ENCODE results near the gene ARRB1.

DNA sequence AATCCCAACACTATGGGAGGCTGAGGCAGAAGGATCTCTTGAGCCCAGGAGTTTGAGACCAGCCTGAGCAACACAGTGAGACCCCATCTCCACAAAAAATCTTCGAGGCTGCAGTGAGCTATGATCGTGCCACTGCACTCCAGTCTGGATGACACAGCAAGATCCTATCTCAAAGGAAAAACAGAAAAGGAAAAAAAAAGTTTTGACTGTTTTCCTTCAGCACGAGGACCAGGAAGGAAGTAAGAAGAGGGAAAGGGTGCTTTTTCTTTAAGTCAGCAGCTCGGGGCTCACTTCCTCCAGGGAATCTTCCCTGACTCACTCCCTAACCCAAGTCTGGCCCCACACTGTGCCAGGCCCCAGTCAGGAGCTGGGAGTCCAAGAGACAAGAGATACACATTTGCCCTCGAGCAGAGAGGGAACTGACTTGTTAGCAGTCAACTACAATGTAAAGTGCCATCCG is 14.2 kb downstream of the ARRB1 start:
- TF ChIP-seq, protein P1, sequence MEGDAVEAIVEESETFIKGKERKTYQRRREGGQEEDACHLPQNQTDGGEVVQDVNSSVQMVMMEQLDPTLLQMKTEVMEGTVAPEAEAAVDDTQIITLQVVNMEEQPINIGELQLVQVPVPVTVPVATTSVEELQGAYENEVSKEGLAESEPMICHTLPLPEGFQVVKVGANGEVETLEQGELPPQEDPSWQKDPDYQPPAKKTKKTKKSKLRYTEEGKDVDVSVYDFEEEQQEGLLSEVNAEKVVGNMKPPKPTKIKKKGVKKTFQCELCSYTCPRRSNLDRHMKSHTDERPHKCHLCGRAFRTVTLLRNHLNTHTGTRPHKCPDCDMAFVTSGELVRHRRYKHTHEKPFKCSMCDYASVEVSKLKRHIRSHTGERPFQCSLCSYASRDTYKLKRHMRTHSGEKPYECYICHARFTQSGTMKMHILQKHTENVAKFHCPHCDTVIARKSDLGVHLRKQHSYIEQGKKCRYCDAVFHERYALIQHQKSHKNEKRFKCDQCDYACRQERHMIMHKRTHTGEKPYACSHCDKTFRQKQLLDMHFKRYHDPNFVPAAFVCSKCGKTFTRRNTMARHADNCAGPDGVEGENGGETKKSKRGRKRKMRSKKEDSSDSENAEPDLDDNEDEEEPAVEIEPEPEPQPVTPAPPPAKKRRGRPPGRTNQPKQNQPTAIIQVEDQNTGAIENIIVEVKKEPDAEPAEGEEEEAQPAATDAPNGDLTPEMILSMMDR (IDR thresholded peaks at IDR 0.05), result no peak
- TF ChIP-seq POLR2A (IDR thresholded peaks at IDR 0.05), result no peak
